ENCODE measurements around the gene PTPN7.

GRCh38 chr1:202133496-202133895, 26.9 kb downstream of the PTPN7 start:
- TF ChIP-seq EZH2phosphoT487 (IDR thresholded peaks at IDR 0.05; ENCODE audit: borderline replicate concordance) (no peak), CTCF (conservative IDR thresholded peaks at IDR 0.05; ENCODE audit: low read length) (no peak)
